Measurements from ENCODE around the gene SLC36A4.
"Not testable (repeated sequence)": the region's sequence is repeated elsewhere in the genome, so short reads cannot be mapped to it uniquely, and the experiment has no call there.

Gene SLC36A4

GRCh38 chr11:93193731-93194130, 4.1 kb downstream of the SLC36A4 start:
- DNase-seq = no peak

DNA sequence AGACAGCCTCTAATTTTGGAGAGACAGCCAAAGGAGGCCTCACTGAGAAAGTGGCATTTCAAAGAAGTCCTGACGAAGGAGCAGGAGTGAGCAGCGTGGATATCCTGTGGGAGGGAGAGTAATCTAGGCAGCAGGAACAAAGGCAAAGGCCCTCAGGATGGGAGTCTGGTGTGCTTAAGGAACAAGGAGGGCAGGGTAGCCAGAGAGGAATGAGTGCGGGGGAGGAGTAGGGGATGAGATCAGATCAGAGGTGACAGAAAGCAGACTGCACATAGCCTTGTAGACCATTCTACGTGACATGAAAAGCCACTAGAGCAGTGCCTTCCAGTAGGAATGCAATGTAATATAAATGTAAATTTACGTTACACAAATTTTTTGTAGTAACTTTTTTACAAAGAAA, 5.6 kb downstream of the SLC36A4 start:
- DNase-seq = no peak

DNA sequence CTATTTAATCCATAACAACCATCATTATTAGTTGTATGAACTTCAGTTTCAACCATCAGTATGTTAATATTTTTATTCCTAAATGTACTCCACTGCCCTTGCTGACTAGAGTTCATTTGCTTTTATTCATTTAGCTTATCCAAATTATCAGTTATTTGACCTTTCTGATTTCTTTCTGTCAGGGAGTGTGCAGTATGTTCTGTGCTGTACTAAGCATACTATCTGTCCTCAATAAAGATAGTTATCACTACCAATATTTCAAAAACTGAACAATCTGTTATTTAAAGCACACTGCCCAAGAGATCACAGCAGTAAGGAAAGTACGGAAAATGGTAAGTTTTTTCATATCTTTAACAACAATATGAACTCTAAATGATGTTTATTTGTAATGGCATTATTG, 8.3 kb downstream of the SLC36A4 start:
- no peak for DNase-seq

DNA sequence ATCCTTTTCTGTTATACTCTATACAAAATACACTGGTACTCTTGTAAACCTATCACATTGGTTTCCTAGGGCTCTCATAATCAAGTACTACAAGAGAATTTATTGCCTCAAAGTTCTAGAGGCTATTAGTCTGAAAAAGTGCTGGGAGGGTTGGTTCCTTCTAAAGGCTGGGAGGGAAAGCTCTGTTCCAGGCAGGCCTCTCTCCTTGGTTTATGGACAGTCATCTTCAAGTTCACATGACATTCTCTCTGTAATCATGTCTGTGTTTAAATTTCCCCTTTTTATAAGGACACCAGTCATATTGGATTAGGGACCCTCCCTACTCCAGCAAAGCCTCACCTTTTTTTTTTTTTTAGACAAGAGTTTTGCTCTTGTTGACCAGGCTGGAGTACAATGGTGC, 9.1 kb downstream of the SLC36A4 start:
- no peak for DNase-seq

DNA sequence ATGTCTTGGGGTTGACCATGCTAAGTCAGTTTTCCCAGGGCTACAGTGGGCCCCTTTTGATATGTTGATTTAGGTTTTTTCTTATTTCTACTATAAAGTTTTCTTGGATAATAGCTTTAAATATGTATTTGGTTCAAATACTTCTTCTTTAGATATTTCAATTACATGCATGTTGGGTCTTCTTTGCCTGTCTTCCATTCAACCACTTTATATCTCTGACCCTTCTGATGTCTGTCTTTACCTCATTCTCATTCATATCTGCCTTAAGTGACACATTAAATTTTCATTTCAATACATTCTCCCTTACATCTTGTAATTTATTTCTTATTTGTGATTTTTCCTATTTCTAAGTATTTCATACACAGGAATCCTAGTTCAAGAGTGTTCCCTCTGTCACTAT, 10.5 kb downstream of the SLC36A4 start:
- DNase-seq = no peak

DNA sequence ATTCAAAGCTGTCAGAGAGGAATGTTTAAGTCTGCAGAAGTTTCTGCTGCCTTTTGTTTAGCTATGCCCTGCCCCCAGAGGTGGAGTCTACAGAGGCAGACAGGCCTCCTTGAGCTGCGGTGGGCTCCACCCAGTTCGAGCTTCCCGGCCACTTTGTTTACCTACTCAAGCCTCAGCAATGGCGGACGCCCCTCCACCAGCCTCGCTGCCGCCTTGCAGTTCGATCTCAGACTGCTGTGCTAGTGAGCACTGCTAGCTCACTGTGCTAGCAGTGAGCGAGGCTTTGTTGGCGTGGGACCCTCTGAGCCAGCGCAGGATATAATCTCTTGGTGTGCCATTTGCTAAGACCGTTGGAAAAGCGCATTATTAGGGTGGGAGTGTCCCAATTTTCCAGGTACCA, 19.9 kb downstream of the SLC36A4 start:
- not testable (repeated sequence) for DNase-seq

DNA sequence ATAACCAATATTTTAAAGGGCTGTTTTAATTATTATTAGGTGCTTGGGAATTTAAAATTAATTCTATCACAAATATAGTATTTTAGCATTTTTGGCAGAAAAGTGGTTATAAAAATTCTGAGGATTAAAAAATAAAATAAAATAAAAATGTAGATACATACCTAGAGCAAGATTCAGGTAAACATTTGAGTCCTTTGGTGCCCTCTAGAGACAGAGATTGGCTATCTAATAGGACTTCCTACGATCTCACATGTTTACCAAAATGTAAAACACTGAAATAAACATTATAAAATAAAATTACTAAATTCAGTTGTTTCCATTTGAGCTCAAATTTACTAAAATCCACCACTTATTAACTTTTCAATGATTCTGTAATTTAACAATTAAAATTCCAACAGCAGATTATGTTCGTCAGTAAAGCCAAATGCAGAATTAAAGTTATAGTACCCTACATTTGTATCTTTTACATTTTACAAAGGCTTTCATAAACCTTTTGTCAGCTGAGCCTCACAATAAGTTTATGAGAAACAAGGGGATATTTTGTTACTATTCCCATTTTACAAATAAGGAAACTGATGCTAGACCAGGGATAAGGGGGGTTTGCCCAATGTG, 27.7 kb downstream of the SLC36A4 start:
- DNase-seq = no peak

GRCh38 chr11:93169143-93169542, 28.6 kb downstream of the SLC36A4 start:
- DNase-seq = no peak

- DNase-seq = no peak
Measured at GRCh38 chr11:93166862-93167261, 30.9 kb downstream of the SLC36A4 start.

GRCh38 chr11:93166194-93166593, 31.6 kb downstream of the SLC36A4 start:
- DNase-seq = no peak

DNA sequence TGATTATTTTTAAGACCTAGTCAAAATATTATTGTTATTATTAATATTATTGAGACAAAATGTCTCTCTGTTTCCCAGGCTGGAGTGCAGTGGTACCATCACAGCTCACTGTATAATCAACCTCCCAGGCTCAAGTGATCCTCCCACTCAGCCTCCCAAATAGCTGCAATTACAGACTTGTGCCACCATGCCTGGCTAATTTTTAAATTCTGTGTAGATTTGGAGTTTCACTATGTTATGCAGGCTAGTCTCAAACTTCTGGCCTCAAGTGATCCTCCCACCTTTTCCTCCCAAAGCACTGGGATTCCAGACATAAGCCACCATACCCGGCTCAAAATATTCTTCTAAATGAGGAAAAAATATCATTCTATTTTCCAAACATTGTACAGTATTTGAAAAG, 37.0 kb downstream of the SLC36A4 start:
- DNase-seq = no peak

DNA sequence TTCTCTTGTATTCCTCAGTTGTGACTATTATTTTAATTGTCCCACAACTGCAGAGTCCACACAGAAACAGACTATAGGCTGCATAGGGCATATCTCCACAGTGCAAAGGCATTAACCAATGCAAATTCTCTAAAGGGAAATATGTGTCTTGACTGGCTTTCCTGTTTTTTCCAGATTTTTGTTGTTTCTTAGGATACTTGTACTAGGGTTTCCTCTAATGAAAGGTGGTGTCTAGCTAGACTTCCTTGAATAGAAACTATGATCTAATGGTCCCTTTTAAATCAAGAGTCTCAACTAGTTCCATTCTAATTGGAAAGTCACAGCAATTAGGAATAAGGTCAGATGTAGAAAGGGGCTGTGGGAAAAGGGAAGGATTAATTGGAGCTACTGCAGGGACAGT, 37.6 kb downstream of the SLC36A4 start:
- no peak for DNase-seq

DNA sequence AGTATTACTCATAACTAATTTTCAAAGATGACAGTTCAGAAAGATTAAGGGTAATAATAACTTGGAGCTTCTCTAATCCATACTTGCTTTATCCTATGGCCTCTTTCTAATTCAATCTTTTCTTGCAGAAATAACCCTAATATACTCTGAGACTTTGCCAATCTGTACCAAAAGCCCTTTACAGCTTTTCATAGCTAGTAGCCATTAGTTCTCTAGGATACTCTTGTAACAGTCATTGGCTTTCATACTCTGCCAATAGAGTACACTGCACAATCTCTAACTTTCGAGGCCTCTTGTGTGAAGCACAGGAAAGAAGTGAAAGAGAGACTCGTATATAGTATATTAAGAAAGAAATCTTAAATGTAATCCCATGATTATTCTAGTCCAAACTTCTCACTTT, 38.1 kb downstream of the SLC36A4 start:
- no peak for DNase-seq

- no peak for DNase-seq
Measured at GRCh38 chr11:93155738-93156137, 42.1 kb downstream of the SLC36A4 start.

DNA sequence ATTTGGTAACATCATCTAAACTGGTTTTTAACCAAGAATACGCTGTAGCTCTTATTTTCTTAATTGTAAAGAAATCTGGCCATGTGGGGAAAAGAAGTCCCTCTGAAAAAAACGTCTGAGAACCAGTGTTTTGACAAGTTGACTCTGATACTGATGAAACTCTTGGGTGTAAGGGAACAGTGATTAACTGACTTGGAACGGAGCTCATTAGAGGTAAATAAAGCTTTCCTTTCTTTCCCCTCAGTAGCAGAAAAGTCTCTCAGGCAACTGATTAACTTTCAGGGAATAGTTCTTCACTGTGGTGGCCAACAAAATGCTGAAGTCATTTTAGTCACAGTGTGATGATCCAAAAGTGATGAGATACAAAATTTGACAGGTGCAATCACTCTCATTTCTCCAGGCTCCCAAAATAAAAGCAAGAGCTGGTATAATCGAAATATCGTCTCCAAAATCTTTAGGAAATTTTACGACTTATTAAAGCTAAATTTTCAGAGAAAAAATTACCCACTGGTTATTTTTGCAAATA, 52.3 kb downstream of the SLC36A4 start:
- no peak for DNase-seq

- no peak for DNase-seq
Measured at GRCh38 chr11:93143800-93144199, 54.0 kb downstream of the SLC36A4 start.

- no peak for DNase-seq
Measured at GRCh38 chr11:93143186-93143585, 54.6 kb downstream of the SLC36A4 start.

DNA sequence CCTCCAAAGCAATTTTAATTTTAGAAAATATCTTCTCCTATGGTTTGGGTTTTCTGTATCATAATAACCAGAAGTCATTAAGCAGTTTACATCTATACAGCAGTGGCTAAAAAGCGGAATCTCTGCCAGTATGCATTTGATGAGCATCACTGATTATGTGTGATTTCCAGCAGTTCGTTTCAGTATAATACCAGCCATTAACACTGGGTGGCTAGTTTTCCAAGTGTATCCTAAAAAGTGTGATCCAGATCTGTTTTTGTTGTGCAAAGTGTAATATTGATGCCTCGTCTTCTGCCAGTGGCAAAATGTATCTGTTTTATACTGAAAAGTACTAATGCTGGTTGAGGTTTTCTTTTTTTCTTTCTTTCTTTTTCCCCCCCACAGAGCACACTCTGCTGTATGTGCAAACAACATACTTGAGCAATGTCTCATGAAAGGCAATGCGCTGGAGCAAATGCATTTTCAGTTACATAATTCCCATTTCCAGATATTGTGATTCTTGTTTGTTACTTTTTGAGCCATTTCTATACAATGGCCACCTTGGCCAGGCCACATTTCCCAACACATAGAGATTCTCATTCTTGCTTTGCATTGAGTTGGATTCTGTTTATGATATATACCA, 64.2 kb downstream of the SLC36A4 start:
- DNase-seq = no peak

DNA sequence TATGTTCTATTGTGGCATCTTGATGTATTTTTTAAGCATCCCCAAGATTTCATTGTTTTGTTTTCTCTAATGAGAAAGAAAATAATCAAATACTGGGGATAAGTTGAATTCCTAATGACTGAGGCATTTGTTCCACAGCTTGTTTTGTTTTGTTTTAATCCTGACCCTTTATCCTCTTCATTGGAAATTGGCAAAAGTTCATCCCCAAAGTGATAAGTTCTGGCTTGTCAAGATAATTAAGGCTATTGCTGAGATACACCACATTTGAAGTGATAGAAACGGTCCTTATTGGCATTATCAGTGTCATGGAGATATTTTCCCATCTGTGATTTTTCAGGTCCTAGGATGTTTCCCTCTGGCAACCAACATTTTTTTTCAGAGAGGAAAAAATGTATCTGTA, 65.0 kb downstream of the SLC36A4 start:
- no peak for DNase-seq

- DNase-seq = peak in 1 of 2 experiments; percentile 59
Measured at GRCh38 chr11:93131709-93132108, 66.1 kb downstream of the SLC36A4 start.

- no peak for DNase-seq
Measured at GRCh38 chr11:93128574-93128973, 69.2 kb downstream of the SLC36A4 start.

- DNase-seq = no peak
Measured at GRCh38 chr11:93123351-93123898, 74.4 kb downstream of the SLC36A4 start.

DNA sequence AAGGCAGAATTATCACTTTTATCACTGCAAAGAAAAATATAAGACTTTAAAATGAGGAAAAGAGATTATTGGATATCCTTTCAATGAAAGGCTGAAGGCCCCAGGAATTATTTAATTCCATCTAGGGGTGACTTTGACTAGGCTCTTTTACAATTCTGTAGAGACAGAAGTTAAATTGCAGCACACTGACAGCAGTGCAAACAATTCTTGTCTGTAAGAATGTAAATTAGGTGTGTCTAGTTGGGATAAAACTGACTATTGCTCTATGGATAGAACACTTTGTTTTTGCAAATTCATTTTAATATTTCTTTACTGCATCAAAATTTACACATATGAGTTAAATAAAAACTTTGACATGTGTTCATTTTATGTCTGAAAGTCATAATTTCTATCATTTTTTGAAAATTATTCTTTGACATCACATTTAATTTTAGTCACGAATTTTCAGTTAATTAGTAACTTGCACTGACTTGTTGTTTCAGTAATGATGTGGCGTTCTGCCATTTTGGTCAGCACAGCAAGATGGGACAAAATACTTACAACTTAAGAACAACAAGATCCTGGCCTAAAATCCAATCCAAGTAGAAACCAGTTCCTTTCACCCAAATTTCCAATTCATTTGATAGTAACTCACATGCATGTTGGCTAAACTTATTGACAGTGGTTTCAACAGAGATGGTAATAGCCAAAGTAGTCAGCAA, 75.1 kb downstream of the SLC36A4 start:
- no peak for DNase-seq

GRCh38 chr11:93118276-93118675, 79.5 kb downstream of the SLC36A4 start:
- no peak for DNase-seq
